IMR-90 (cell line): ENCODE measurements around the gene ETS1. TPM values are rescaled to one million over a fixed set of nuclear protein-coding genes. Genes with fewer than 3 reads are reported as not detected.

Experiments used
- ATAC-seq: fragments of 200-7000 bp; cut with Tn5 transposase; 2 replicates; pipeline ENCODE4 v1.9.1; 2020; ENCODE audit warnings: low read depth, mild to moderate bottlenecking, moderate library complexity
- BruUV-seq: library from RNA; stranded (reverse); fragments of 400-500 nt; replicated peaks from 2 replicates; lab custom pipeline; 2021; lab: Mats Ljungman, UMichigan
- CTCF ChIA-PET: fragments of 300-600 bp; formaldehyde crosslinking; extraction: SDS; loops from one replicate; lab custom pipeline; 2021; ENCODE audit warnings: antibody characterized with exemption; lab: Yijun Ruan, JAX
- POLR2A ChIA-PET: fragments of 300-600 bp; sonication (Branson Sonifier 250); formaldehyde crosslinking; loops from one replicate; lab custom pipeline; 2022; ENCODE audit warnings: antibody characterized with exemption; ENCODE audit not compliant: unreplicated experiment; lab: Charles Lee
- DNase-seq: peaks from one replicate; pipeline ENCODE4 v3.0.0; 2013
- H2AFZ ChIP-seq: replicated peaks from 2 replicates; pipeline ENCODE3; 2013; ENCODE audit warnings: low read length, mild to moderate bottlenecking; ENCODE audit not compliant: poor library complexity
- H2AK5ac ChIP-seq: 2 replicates; pipeline ENCODE4 v1.6.1; 2013; ENCODE audit warnings: low read depth, low read length, inconsistent platforms
- H2AK9ac ChIP-seq: replicated peaks from 2 replicates; pipeline ENCODE3; 2013; ENCODE audit warnings: mild to moderate bottlenecking, low read depth, low read length, moderate library complexity; ENCODE audit not compliant: poor library complexity
- H2BK120ac ChIP-seq: 2 replicates; pipeline ENCODE4 v1.6.1; 2013; ENCODE audit warnings: low read depth, low read length, inconsistent platforms
- H2BK15ac ChIP-seq: 3 replicates; pipeline ENCODE4 v1.6.1; 2013; ENCODE audit warnings: low read depth, low read length, inconsistent platforms
- H2BK20ac ChIP-seq: 2 replicates; pipeline ENCODE4 v1.6.1; 2013; ENCODE audit warnings: low read depth, mild to moderate bottlenecking, inconsistent platforms, low read length, moderate library complexity
- H2BK5ac ChIP-seq: 2 replicates; pipeline ENCODE4 v1.6.1; 2013; ENCODE audit warnings: mild to moderate bottlenecking, low read depth, low read length, inconsistent platforms; ENCODE audit not compliant: poor library complexity, severe bottlenecking
- H3K14ac ChIP-seq: replicated peaks from 2 replicates; pipeline ENCODE4 v1.6.1; 2013; ENCODE audit warnings: low read depth, low read length, inconsistent platforms
- H3K18ac ChIP-seq: 2 replicates; pipeline ENCODE4 v1.6.1; 2013; ENCODE audit warnings: low read depth, low read length, control low read depth
- H3K23ac ChIP-seq: 2 replicates; pipeline ENCODE4 v1.6.1; 2013; ENCODE audit warnings: low read depth, low read length, inconsistent platforms
- H3K27ac ChIP-seq: 2 replicates; pipeline ENCODE4 v1.5.1; 2013; ENCODE audit warnings: mild to moderate bottlenecking, control low read depth, low read length; ENCODE audit not compliant: insufficient read depth
- H3K27me3 ChIP-seq: 2 replicates; pipeline ENCODE4 v1.6.1; 2013; ENCODE audit warnings: low read length; ENCODE audit not compliant: control insufficient read depth, insufficient read depth
- H3K36me3 ChIP-seq: 2 replicates; pipeline ENCODE4 v1.6.1; 2013; ENCODE audit warnings: low read length, mixed read lengths; ENCODE audit not compliant: control insufficient read depth, insufficient read depth
- H3K4ac ChIP-seq: 2 replicates; pipeline ENCODE4 v1.6.1; 2013; ENCODE audit warnings: low read depth, low read length, inconsistent platforms
- H3K4me1 ChIP-seq: 2 replicates; pipeline ENCODE4 v1.6.1; 2013; ENCODE audit warnings: low read length, mixed read lengths; ENCODE audit not compliant: control insufficient read depth, insufficient read depth
- H3K4me2 ChIP-seq: 2 replicates; pipeline ENCODE4 v1.6.1; 2013; ENCODE audit warnings: low read depth, mild to moderate bottlenecking, control low read depth, low read length, moderate library complexity
- H3K4me3 ChIP-seq: 2 replicates; pipeline ENCODE4 v1.5.1; 2013; ENCODE audit warnings: low read depth, mild to moderate bottlenecking, control low read depth, low read length, moderate library complexity; ENCODE audit not compliant: insufficient read depth
- H3K56ac ChIP-seq: 2 replicates; pipeline ENCODE4 v1.6.1; 2013; ENCODE audit warnings: low read length, inconsistent platforms; ENCODE audit not compliant: insufficient read depth; ENCODE audit errors: extremely low read depth
- H3K79me1 ChIP-seq, 2 experiments: 2 replicates each; pipeline ENCODE4 v1.6.1; 2013; ENCODE audit warnings: low read length in 2 of 2, inconsistent platforms in 1 of 2, low read depth in 1 of 2
- H3K9ac ChIP-seq: 2 replicates; pipeline ENCODE4 v1.6.1; 2013; ENCODE audit warnings: low read depth, low read length, control low read depth
- H3K9me1 ChIP-seq: 2 replicates; pipeline ENCODE4 v1.6.1; 2013; ENCODE audit warnings: low read length, inconsistent platforms; ENCODE audit not compliant: insufficient read depth
- H3K9me3 ChIP-seq: 2 replicates; pipeline ENCODE4 v1.6.1; 2013; ENCODE audit warnings: low read length; ENCODE audit not compliant: control insufficient read depth, insufficient read depth
- H4K20me1 ChIP-seq: 2 replicates; pipeline ENCODE4 v1.6.1; 2013; ENCODE audit warnings: low read length, inconsistent platforms; ENCODE audit not compliant: insufficient read depth
- H4K5ac ChIP-seq: 2 replicates; pipeline ENCODE4 v1.6.1; 2013; ENCODE audit warnings: mild to moderate bottlenecking, low read depth, low read length, control low read depth
- H4K8ac ChIP-seq, 2 experiments: 2 replicates each; pipeline ENCODE4 v1.6.1; 2013; ENCODE audit warnings: low read depth in 2 of 2, low read length in 2 of 2, control low read depth in 1 of 2, inconsistent platforms in 1 of 2
- H4K91ac ChIP-seq: 2 replicates; pipeline ENCODE4 v1.6.1; 2013; ENCODE audit warnings: low read depth, low read length, inconsistent platforms; ENCODE audit not compliant: insufficient read depth
- BHLHE40 ChIP-seq: fragments of 150-350 bp; IDR thresholded peaks from 2 replicates; pipeline ENCODE4 v1.6.1; 2016; ENCODE audit warnings: mild to moderate bottlenecking, low read depth, low read length
- CEBPB ChIP-seq: IDR thresholded peaks from 2 replicates; pipeline ENCODE4 v1.6.1; 2012; ENCODE audit warnings: low read depth, low read length, improper control_type of control experiment
- CHD1 ChIP-seq: IDR thresholded peaks from 2 replicates; pipeline ENCODE4 v1.6.1; 2012; ENCODE audit warnings: low read depth, low read length, improper control_type of control experiment
- FOS ChIP-seq: fragments of 150-350 bp; IDR thresholded peaks from 2 replicates; pipeline ENCODE4 v1.6.1; 2016; ENCODE audit warnings: low read depth, low read length
- MAFK ChIP-seq: IDR thresholded peaks from 2 replicates; pipeline ENCODE4 v1.6.1; 2012; ENCODE audit warnings: low read depth, low read length, improper control_type of control experiment
- MAZ ChIP-seq: IDR thresholded peaks from 2 replicates; pipeline ENCODE4 v1.6.1; 2012; ENCODE audit warnings: low read depth, mild to moderate bottlenecking, low read length, improper control_type of control experiment, moderate library complexity, borderline replicate concordance
- MXI1 ChIP-seq: IDR thresholded peaks from 2 replicates; pipeline ENCODE4 v1.6.1; 2012; ENCODE audit warnings: low read depth, mild to moderate bottlenecking, low read length, moderate library complexity, borderline replicate concordance
- NFE2L2 ChIP-seq: fragments of 150-350 bp; IDR thresholded peaks from 2 replicates; pipeline ENCODE4 v1.6.1; 2016; ENCODE audit warnings: low read depth, mild to moderate bottlenecking, low read length
- POLR2A ChIP-seq: IDR thresholded peaks from 2 replicates; pipeline ENCODE4 v1.6.1; 2012; ENCODE audit warnings: mild to moderate bottlenecking, low read depth, low read length
- RCOR1 ChIP-seq: IDR thresholded peaks from 2 replicates; pipeline ENCODE4 v1.6.1; 2012; ENCODE audit warnings: mild to moderate bottlenecking, low read length, improper control_type of control experiment; ENCODE audit not compliant: insufficient replicate concordance
- RFX5 ChIP-seq: IDR thresholded peaks from 2 replicates; pipeline ENCODE4 v1.8.0; 2012; ENCODE audit warnings: low read depth, mild to moderate bottlenecking, low read length, moderate library complexity
- SMC3 ChIP-seq: fragments of 150-350 bp; IDR thresholded peaks from 2 replicates; pipeline ENCODE4 v1.6.1; 2016; ENCODE audit warnings: low read depth, mild to moderate bottlenecking, antibody characterized with exemption, low read length, moderate library complexity
- WGBS, 2 experiments: methylation state at CpG; one replicate each; pipeline versions ENCODE4 v1.1.5 to v1.1.7; 2013; ENCODE audit warnings: missing lambda C conversion rate in 2 of 2; ENCODE audit not compliant: insufficient read length in 1 of 2; ENCODE audit errors: extremely low coverage in 2 of 2; 5-methylcytosine and 5-hydroxymethylcytosine counted together
- dilution Hi-C: fragments of 300-500 bp; cut with HindIII; formaldehyde crosslinking; loops from one replicate; pipeline ENCODE4 v1.14.3; 2018; ENCODE audit warnings: low sequenced_read_pairs; ENCODE audit not compliant: unreplicated experiment
- in situ Hi-C: fragments of 300-500 bp; cut with MboI; formaldehyde crosslinking; loops from 3 replicates; pipeline ENCODE4 v1.14.3; 2019; ENCODE audit warnings: low sequenced_read_pairs, inconsistent platforms, mixed read lengths
- intact Hi-C: fragments of 100-400 bp; cut with micrococcal nuclease; formaldehyde crosslinking; loops from 2 replicates; pipeline ENCODE4 v1.10.0; 2022
- polyA plus RNA-seq, 3 experiments: library from polyadenylated mRNA; depleted of rRNA; stranded (reverse); fragments of >200 nt; gene quantifications; 2 replicates each; pipeline ENCODE4 v1.2.3, GENCODE V29; 2012; ENCODE audit warnings: low replicate concordance in 1 of 3
- total RNA-seq: library from RNA; depleted of rRNA; stranded (reverse); fragments of >200 nt; gene quantifications from 2 replicates; pipeline ENCODE4 v1.2.3, GENCODE V29; 2012
- TF ChIP-seq, protein P1 (sequence below): fragments of 150-350 bp; IDR thresholded peaks from 2 replicates; pipeline ENCODE4 v1.6.1; 2016; ENCODE audit warnings: low read depth, mild to moderate bottlenecking, low read length, moderate library complexity, borderline replicate concordance

The ETS1 gene
- total and polyA plus RNA-seq, 2 of the 4 experiments (the other 2 are of a cell fraction), result 41.2 to 56.3 TPM

DNA sequence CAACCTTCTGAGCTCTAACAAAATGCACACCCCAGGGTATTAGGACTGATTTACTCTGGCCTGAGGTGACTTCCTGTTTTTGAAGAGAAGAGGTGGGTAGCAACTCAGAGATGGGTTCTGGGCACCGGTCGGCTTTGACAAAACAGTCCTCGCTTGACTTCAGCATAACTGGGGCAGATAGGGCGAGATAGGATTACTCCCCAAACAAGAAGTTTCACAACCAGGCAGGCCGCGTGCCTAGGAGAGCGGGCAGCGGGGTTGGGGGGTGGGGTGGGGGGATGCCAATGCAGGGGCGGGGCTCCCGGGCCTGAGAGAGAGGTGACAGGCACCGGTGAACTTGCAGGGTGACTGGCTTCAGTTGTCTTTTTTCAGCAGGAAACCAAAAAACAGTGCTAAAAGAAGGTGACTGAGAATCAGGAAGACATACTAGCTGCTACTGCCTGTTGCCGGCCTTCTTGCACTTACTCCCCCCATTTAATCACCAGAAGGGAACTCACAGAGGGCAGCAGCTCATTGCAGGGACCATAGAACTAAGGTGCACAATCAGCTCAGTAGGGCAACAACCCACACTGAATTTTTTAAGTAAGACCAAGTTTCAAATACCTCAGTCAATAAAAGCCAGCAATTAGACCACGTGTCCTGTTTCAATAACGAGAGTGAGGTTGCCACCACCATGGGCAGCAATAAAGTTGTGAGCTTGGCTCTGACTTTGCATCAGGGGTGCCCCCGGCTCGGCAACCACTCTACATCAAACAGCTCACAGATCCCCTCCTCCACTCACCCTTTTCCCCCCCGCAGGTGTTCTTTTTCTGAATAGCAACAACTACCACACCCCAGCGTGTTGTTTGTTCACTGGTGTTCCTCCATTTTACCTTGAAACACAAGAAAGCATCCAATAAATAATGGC is 37.2 kb upstream of the ETS1 start:
- CTCF ChIA-PET, result interaction anchor here (0.7 to 1.1 kb wide), 2 partner anchors 165 to 457 kb away, joined by 3 to 5 read pairs; no protein-coding TSS in a partner anchor
- H3K9me3 ChIP-seq, result no peaks in the 10 kb centered on the region
- intact Hi-C loops, result no loop called here

More for the DNA sequence above, 37.2 kb upstream of the ETS1 start:
- Histone ChIP-seq H3K4me2 (no peak overlapping the region), H3K4me3 (no peak overlapping the region), H2BK20ac (no peak overlapping the region), H3K4me1 (peaks cover 6% of the 10 kb centered on the region), H2AFZ (no peak overlapping the region), H3K27ac (no peak overlapping the region), H3K9ac (no peak overlapping the region), H2BK120ac (no peak overlapping the region), H3K79me1 (0 out of 4 replicates have a peak, but pooled peaks cover 0 to under 1% of the 10 kb centered on the region in 2 experiments), H4K91ac (no peak overlapping the region), H3K9me1 (peaks cover 6% of the 10 kb centered on the region; the same call in 1 of the 2 replicates), H3K14ac (no peak overlapping the region), H3K4ac (no peak overlapping the region), H2AK5ac (no peak overlapping the region), H4K20me1 (no peaks in the 10 kb centered on the region), H4K8ac (no peak overlapping the region), H3K27me3 (no peaks in the 10 kb centered on the region), H3K56ac (no peak overlapping the region), H2BK15ac (no peak overlapping the region), H3K18ac (no peak overlapping the region), H3K36me3 (no peaks in the 10 kb centered on the region), H2BK5ac (no peak overlapping the region), H4K5ac (no peak overlapping the region), H3K23ac (no peak overlapping the region), H2AK9ac (no peak overlapping the region)
- no peak for TF ChIP-seq CEBPB
- no peak for TF ChIP-seq FOS
- TF ChIP-seq, protein P1, sequence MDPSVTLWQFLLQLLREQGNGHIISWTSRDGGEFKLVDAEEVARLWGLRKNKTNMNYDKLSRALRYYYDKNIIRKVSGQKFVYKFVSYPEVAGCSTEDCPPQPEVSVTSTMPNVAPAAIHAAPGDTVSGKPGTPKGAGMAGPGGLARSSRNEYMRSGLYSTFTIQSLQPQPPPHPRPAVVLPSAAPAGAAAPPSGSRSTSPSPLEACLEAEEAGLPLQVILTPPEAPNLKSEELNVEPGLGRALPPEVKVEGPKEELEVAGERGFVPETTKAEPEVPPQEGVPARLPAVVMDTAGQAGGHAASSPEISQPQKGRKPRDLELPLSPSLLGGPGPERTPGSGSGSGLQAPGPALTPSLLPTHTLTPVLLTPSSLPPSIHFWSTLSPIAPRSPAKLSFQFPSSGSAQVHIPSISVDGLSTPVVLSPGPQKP, result no peak
- TF ChIP-seq BHLHE40, result no peak
- no peak for TF ChIP-seq MAZ
- TF ChIP-seq CHD1, result no peak
- no peak for TF ChIP-seq SMC3
- TF ChIP-seq RFX5, result no peak
- no peak for TF ChIP-seq POLR2A
- TF ChIP-seq RCOR1, result no peak
- no peak for TF ChIP-seq NFE2L2
- TF ChIP-seq MXI1, result no peak
- TF ChIP-seq MAFK, result no peak
- DNase-seq (no peak), ATAC-seq (no peak)
- in situ Hi-C loops (loop anchor here (5.0 kb wide), 2 partner anchors 337 to 447 kb away; no protein-coding TSS in a partner anchor), dilution Hi-C loops (loop anchor here (25.0 kb wide), 1 partner anchor 462 kb away; no protein-coding TSS in a partner anchor)
- POLR2A ChIA-PET, result no interaction called here
- no TSS peak for BruUV-seq
- 100% methylated on average over 2 of the region's 18 CpGs; no CpG with 5 or more reads in 1 of the 2 experiments for WGBS, 2 experiments
